NB4 (cell line): Measurements from ENCODE around the gene FUNDC2.
A peak's percentile ranks its signal among the peaks of the same experiment; 100 is the strongest.

Source experiments
- DNase-seq: peaks from one replicate; pipeline ENCODE4 v3.0.0; 2010; ENCODE audit warnings: low read depth
- H3K4me3 ChIP-seq: one replicate; pipeline ENCODE4 v1.5.1; 2011; ENCODE audit warnings: mild to moderate bottlenecking, low read depth, low read length, moderate library complexity
- MYC ChIP-seq: IDR thresholded peaks from 2 replicates; pipeline ENCODE4 v1.6.1; 2011; ENCODE audit warnings: low read depth, low read length
- POLR2A ChIP-seq: IDR thresholded peaks from 2 replicates; pipeline ENCODE4 v1.6.1; 2011; ENCODE audit warnings: mild to moderate bottlenecking; ENCODE audit not compliant: insufficient read length; ENCODE audit errors: extremely low read depth
- TF ChIP-seq, protein P1 (sequence below): IDR thresholded peaks from 2 replicates; pipeline ENCODE4 v1.6.1; 2011; ENCODE audit warnings: low read depth, low read length
- TF ChIP-seq, protein P2 (sequence below): IDR thresholded peaks from one replicate; pipeline ENCODE4 v1.5.1; 2012; ENCODE audit warnings: low read depth, low read length

FUNDC2 gene

DNA sequence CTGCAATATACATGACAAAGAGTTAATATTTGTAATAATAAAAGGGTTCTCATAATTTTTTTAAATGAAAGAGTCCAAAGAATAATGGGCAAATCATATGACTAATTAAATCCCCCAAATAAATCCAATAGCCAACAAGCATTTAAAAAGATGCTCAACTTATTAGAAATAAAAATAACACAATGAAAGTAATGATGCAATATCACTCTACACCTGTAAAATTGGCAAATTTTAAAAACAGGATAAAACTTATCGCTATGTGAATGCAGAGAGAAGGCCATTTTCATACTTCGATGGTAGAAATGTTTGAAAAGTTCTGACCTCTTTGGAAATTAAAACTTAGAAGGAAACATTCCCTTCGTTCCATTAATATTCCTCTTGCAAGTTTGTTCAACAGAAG is 6.1 kb upstream of the FUNDC2 start:
- TF ChIP-seq, protein P1, sequence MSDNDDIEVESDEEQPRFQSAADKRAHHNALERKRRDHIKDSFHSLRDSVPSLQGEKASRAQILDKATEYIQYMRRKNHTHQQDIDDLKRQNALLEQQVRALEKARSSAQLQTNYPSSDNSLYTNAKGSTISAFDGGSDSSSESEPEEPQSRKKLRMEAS = no peak
- TF ChIP-seq MYC (no peak), POLR2A (no peak)
- TF ChIP-seq, protein P2, sequence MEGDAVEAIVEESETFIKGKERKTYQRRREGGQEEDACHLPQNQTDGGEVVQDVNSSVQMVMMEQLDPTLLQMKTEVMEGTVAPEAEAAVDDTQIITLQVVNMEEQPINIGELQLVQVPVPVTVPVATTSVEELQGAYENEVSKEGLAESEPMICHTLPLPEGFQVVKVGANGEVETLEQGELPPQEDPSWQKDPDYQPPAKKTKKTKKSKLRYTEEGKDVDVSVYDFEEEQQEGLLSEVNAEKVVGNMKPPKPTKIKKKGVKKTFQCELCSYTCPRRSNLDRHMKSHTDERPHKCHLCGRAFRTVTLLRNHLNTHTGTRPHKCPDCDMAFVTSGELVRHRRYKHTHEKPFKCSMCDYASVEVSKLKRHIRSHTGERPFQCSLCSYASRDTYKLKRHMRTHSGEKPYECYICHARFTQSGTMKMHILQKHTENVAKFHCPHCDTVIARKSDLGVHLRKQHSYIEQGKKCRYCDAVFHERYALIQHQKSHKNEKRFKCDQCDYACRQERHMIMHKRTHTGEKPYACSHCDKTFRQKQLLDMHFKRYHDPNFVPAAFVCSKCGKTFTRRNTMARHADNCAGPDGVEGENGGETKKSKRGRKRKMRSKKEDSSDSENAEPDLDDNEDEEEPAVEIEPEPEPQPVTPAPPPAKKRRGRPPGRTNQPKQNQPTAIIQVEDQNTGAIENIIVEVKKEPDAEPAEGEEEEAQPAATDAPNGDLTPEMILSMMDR = no peak
- no peak overlapping the region for H3K4me3 ChIP-seq
- DNase-seq = no peak

DNA sequence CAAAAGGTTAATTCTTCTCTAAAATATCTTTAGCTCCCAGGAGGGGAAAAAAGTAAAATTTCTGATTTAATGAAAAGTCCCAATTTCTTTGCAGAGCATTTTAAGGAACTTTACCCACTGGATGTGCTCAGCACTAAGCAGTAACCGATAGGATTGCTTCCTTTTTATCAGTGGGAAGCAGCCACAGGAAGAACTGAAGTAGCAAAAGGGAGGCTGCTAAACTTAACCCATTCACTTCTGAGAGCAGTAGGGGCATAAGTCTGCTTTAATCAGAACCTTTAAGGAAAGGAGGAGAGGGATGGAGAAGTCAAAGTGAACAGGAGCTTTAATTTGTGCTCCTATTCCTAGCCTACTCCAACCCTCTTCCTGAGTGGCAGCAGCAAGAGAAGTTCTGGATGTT is 4.1 kb upstream of the FUNDC2 start, which contains the start of gene F8:
TSS of gene F8 (minus strand) at position 139 of the 400 bp plus-strand sequence. CDS start 171 bp downstream, outside the sequence.
- no peak for DNase-seq
- H3K4me3 ChIP-seq = no peak within 1 kb of the TSS
- TF ChIP-seq, protein P1 = no peak
- TF ChIP-seq, protein P2 = no peak
- TF ChIP-seq POLR2A (no peak), MYC (no peak)

DNA sequence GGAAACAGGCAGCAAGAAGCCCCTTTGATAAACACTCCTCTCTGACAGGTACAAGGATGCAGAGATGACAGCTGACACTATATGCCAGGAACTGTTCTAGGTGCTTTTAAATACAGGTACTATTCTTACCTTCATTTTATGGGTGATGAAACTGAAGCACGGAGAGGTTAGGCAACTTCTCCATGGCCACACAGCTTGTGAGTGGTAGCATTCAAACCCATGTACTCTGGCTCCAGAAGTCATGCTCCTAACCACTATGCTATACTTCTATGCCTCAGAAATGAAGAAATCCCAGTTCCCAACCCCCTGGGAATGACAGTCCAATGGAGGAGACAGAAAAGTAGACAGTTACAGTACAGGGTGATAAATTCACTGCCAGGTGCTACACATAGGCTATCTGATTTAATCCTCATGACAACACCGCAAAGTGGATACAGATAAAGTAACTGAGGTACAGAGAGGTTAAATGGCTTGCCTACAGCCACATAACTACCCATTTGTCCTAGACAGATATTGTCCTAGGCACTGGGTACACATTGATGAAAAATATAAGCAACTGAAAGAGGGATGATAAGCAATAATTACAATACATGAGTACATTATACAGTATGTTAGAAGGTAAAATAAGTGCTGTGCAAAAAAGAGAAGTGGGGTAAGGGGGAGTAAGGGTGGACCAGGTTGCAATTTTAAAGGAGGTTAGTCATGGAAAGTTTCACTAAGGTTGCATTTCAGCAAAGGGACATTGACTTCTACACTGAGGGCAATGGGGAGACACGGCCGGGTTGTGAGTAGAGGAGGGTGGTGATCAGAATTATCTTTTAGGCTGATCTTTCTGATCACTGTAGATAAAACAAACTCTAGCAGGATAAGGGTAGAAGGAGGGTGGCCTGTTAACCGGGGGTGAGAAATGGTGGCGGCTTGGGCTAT is 2.5 kb upstream of the FUNDC2 start:
- DNase-seq = peak; percentile 33
- H3K4me3 ChIP-seq = no peak overlapping the region
- TF ChIP-seq, protein P1 = no peak
- TF ChIP-seq, protein P2 = no peak
- TF ChIP-seq MYC (no peak), POLR2A (no peak)

DNA sequence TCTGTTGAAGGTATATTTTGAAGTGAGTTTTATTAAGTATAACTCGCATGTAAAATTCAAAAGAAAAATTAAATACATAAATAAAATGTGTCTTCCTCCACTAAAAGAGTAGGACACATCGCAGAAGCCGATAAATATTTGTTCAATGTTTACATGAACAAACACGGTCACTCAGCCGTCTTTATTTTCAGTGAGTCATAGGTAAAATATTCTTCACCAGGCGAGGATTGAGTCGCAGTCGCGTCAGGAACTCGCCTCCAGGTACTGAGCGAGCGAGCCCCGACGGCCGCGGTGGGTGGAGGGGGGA is 271 bp upstream of the FUNDC2 start:
- DNase-seq = no peak
- TF ChIP-seq MYC = no peak
- TF ChIP-seq, protein P2 = no peak
- no peak for TF ChIP-seq POLR2A
- TF ChIP-seq, protein P1 = no peak
- peak overlapping the region; percentile 75 for H3K4me3 ChIP-seq

DNA sequence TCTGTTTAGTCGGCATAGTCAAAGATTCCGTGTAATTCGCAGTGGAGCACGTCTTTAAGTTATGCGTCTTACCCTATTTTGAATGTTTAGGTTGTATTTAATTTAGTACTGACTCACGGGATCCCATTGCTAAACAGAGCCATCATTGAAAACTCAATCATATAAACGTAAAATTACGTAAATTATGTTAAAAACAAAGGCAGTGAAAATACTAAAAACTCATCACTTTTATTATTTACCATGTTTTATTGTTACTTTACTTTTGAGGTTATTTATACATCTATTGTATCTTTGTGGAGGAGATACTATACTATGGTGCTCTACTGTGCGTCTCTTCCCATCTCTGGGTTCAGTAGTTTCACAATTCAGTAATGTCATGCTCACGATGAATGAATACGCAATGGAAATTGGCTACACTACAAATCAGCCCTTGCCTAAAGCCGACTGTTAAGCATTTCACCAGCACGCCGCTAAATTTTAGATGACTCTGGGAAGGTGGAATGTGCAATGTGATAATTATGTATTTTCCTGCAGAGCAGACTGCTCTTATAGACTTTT is 944 bp downstream of the FUNDC2 start:
- H3K4me3 ChIP-seq = peak overlapping the region; percentile 89
- TF ChIP-seq MYC (no peak), POLR2A (no peak)
- TF ChIP-seq, protein P2 = no peak
- TF ChIP-seq, protein P1 = no peak
- peak; percentile 75 for DNase-seq
